H1 (cell line): ENCODE data around the gene ARSK.

Source experiments
- EP300 ChIP-seq, 2 experiments: IDR thresholded peaks; 1 replicate in 1 of 2; 2 replicates in 1 of 2; pipeline ENCODE4 v1.6.1; 2011 to 2012; ENCODE audit warnings: low read depth in 2 of 2, low read length in 2 of 2, mild to moderate bottlenecking in 2 of 2, borderline replicate concordance in 1 of 2, inconsistent platforms in 1 of 2, moderate library complexity in 1 of 2
- SUZ12 ChIP-seq: fragments of 200-600 bp; sonication (generic); IDR thresholded peaks from 2 replicates; pipeline ENCODE4 v1.6.1; 2012; ENCODE audit warnings: mild to moderate bottlenecking, inconsistent platforms, low read length, moderate library complexity, mixed read lengths
- TF ChIP-seq, protein P1 (sequence below): fragments of 300-600 bp; sonication (generic); IDR thresholded peaks from 2 replicates; pipeline ENCODE4 v1.7.1; 2012; ENCODE audit warnings: low read length, moderate library complexity, mild to moderate bottlenecking, inconsistent platforms; ENCODE audit not compliant: insufficient replicate concordance
- TF ChIP-seq, protein P2 (sequence below), 3 experiments: IDR thresholded peaks; 1 replicate in 2 of 3; 2 replicates in 1 of 3; pipeline versions ENCODE4 v1.5.1 to v1.6.1; 2011; ENCODE audit warnings: low read length in 3 of 3, mild to moderate bottlenecking in 3 of 3, inconsistent platforms in 2 of 3, low read depth in 1 of 3, moderate library complexity in 1 of 3; ENCODE audit not compliant: insufficient read depth in 1 of 3; ENCODE audit errors: control extremely low read depth in 1 of 3

DNA sequence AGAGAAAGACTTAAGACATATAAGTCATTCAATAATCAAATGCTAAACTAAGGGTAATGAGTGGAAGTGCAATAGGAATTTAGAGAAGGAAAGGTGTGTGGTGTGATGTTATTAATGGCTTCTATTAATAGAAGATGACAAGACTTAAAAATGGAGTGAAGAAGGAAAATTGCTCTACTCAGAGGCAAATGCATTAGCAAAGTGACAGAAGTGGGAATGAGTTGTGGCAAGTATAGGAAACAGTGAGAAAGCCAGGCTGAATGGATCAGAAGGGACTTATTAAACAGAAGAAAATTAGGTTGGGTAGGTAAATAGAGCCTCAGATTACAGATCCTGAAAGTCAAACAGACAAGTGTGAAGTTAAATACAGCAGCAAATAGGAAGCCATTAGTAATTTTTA is 5.9 kb upstream of the ARSK start:
- TF ChIP-seq, protein P1, sequence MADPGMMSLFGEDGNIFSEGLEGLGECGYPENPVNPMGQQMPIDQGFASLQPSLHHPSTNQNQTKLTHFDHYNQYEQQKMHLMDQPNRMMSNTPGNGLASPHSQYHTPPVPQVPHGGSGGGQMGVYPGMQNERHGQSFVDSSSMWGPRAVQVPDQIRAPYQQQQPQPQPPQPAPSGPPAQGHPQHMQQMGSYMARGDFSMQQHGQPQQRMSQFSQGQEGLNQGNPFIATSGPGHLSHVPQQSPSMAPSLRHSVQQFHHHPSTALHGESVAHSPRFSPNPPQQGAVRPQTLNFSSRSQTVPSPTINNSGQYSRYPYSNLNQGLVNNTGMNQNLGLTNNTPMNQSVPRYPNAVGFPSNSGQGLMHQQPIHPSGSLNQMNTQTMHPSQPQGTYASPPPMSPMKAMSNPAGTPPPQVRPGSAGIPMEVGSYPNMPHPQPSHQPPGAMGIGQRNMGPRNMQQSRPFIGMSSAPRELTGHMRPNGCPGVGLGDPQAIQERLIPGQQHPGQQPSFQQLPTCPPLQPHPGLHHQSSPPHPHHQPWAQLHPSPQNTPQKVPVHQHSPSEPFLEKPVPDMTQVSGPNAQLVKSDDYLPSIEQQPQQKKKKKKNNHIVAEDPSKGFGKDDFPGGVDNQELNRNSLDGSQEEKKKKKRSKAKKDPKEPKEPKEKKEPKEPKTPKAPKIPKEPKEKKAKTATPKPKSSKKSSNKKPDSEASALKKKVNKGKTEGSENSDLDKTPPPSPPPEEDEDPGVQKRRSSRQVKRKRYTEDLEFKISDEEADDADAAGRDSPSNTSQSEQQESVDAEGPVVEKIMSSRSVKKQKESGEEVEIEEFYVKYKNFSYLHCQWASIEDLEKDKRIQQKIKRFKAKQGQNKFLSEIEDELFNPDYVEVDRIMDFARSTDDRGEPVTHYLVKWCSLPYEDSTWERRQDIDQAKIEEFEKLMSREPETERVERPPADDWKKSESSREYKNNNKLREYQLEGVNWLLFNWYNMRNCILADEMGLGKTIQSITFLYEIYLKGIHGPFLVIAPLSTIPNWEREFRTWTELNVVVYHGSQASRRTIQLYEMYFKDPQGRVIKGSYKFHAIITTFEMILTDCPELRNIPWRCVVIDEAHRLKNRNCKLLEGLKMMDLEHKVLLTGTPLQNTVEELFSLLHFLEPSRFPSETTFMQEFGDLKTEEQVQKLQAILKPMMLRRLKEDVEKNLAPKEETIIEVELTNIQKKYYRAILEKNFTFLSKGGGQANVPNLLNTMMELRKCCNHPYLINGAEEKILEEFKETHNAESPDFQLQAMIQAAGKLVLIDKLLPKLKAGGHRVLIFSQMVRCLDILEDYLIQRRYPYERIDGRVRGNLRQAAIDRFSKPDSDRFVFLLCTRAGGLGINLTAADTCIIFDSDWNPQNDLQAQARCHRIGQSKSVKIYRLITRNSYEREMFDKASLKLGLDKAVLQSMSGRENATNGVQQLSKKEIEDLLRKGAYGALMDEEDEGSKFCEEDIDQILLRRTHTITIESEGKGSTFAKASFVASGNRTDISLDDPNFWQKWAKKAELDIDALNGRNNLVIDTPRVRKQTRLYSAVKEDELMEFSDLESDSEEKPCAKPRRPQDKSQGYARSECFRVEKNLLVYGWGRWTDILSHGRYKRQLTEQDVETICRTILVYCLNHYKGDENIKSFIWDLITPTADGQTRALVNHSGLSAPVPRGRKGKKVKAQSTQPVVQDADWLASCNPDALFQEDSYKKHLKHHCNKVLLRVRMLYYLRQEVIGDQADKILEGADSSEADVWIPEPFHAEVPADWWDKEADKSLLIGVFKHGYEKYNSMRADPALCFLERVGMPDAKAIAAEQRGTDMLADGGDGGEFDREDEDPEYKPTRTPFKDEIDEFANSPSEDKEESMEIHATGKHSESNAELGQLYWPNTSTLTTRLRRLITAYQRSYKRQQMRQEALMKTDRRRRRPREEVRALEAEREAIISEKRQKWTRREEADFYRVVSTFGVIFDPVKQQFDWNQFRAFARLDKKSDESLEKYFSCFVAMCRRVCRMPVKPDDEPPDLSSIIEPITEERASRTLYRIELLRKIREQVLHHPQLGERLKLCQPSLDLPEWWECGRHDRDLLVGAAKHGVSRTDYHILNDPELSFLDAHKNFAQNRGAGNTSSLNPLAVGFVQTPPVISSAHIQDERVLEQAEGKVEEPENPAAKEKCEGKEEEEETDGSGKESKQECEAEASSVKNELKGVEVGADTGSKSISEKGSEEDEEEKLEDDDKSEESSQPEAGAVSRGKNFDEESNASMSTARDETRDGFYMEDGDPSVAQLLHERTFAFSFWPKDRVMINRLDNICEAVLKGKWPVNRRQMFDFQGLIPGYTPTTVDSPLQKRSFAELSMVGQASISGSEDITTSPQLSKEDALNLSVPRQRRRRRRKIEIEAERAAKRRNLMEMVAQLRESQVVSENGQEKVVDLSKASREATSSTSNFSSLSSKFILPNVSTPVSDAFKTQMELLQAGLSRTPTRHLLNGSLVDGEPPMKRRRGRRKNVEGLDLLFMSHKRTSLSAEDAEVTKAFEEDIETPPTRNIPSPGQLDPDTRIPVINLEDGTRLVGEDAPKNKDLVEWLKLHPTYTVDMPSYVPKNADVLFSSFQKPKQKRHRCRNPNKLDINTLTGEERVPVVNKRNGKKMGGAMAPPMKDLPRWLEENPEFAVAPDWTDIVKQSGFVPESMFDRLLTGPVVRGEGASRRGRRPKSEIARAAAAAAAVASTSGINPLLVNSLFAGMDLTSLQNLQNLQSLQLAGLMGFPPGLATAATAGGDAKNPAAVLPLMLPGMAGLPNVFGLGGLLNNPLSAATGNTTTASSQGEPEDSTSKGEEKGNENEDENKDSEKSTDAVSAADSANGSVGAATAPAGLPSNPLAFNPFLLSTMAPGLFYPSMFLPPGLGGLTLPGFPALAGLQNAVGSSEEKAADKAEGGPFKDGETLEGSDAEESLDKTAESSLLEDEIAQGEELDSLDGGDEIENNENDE = no peak
- TF ChIP-seq SUZ12 (no peak), EP300 (IDR thresholded peaks at IDR 0.05; ENCODE audit: borderline replicate concordance in 1 of 2, low read depth in 2 of 2, low read length in 2 of 2) (no peak)
- TF ChIP-seq, protein P2, sequence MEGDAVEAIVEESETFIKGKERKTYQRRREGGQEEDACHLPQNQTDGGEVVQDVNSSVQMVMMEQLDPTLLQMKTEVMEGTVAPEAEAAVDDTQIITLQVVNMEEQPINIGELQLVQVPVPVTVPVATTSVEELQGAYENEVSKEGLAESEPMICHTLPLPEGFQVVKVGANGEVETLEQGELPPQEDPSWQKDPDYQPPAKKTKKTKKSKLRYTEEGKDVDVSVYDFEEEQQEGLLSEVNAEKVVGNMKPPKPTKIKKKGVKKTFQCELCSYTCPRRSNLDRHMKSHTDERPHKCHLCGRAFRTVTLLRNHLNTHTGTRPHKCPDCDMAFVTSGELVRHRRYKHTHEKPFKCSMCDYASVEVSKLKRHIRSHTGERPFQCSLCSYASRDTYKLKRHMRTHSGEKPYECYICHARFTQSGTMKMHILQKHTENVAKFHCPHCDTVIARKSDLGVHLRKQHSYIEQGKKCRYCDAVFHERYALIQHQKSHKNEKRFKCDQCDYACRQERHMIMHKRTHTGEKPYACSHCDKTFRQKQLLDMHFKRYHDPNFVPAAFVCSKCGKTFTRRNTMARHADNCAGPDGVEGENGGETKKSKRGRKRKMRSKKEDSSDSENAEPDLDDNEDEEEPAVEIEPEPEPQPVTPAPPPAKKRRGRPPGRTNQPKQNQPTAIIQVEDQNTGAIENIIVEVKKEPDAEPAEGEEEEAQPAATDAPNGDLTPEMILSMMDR (IDR thresholded peaks at IDR 0.05; ENCODE audit: control extremely low read depth in 1 of 3, insufficient read depth in 1 of 3, low read depth in 1 of 3, low read length in 3 of 3) = no peak
